Adrenal gland (tissue), 12 donors: ENCODE results near the gene BTNL8. TPM values are rescaled to one million over a fixed set of nuclear protein-coding genes. Genes with fewer than 3 reads are reported as not detected.
A peak's percentile ranks its signal among the peaks of the same experiment; 100 is the strongest.

Source experiments
- DNase-seq, 7 donors: peaks; one replicate each; pipeline ENCODE4 v3.0.0-alpha.2; 2019 to 2020
- H3K27ac ChIP-seq, 5 donors: fragments of 200-600 bp; sonication (generic) in 4 of 5; 1 replicate in 3 of 5; 2 replicates in 2 of 5; pipeline versions ENCODE4 v1.5.1 to v1.8.0; 2016 to 2020; ENCODE audit warnings: mild to moderate bottlenecking in 1 of 5
- H3K27me3 ChIP-seq: fragments of 200-600 bp; 2 replicates; pipeline ENCODE4 v1.8.0; 2021
- H3K36me3 ChIP-seq, 2 donors: fragments of 200-600 bp; replicated peaks in 1 of 2; 1 replicate in 1 of 2; 2 replicates in 1 of 2; pipeline versions ENCODE4 v1.5.1 to v1.8.0; 2018 to 2022
- H3K4me1 ChIP-seq, 2 donors: fragments of 200-600 bp; replicated peaks in 1 of 2; 1 replicate in 1 of 2; 2 replicates in 1 of 2; pipeline versions ENCODE4 v1.5.1 to v1.8.0; 2018 to 2021
- H3K4me3 ChIP-seq, 4 donors: fragments of 200-600 bp; sonication (generic) in 3 of 4; one replicate each; pipeline ENCODE4 v1.5.1; 2016 to 2018
- H3K9me3 ChIP-seq, 3 donors: fragments of 200-600 bp; sonication (generic) in 1 of 3; replicated peaks in 1 of 3; 1 replicate in 2 of 3; 2 replicates in 1 of 3; pipeline versions ENCODE4 v1.5.1 to v1.8.0; 2016 to 2021
- CTCF ChIP-seq, 6 experiments: fragments of 450-650 bp in 4 of 6; fragments of 200-600 bp in 2 of 6; sonication (generic) in 1 of 6; IDR thresholded peaks; 1 replicate in 5 of 6; 2 replicates in 1 of 6; pipeline versions ENCODE4 v1.5.1 to v1.8.0; 2016 to 2021; ENCODE audit warnings: antibody characterized with exemption in 6 of 6, mild to moderate bottlenecking in 2 of 6, moderate library complexity in 1 of 6
- POLR2A ChIP-seq, 2 donors: fragments of 450-650 bp; IDR thresholded peaks; one replicate each; pipeline ENCODE4 v1.6.1; 2017; ENCODE audit warnings: antibody characterized with exemption in 2 of 2, mild to moderate bottlenecking in 2 of 2, moderate library complexity in 1 of 2
- WGBS, 4 donors: extraction: QIAGEN DNeasy Blood & Tissue Kit in 2 of 4; methylation state at CpG; one replicate each; pipeline versions ENCODE4 v1.1.5 to v1.1.7; 2013 to 2017; 5-methylcytosine and 5-hydroxymethylcytosine counted together
- intact Hi-C, 2 donors: fragments of 100-400 bp; cut with DNase I; formaldehyde crosslinking; loops; one replicate each; pipeline versions ENCODE4 v1.14.1 to v1.15.0; 2022 to 2023
- polyA plus RNA-seq, 3 donors: library from polyadenylated mRNA; stranded (reverse); fragments of 200-250 nt in 2 of 3; fragments of 350-450 nt in 1 of 3; fragmentation: Illumina TruSeq in 1 of 3; extraction: RNeasy Lipid Tissue Mini Kit (QIAGEN cat#74804) in 1 of 3; gene quantifications; one replicate each; pipeline ENCODE4 v1.2.3, GENCODE V29; 2013 to 2014
- total RNA-seq, 9 donors: library from RNA; depleted of rRNA in 4 of 9; stranded (reverse); fragments of >200 nt in 4 of 9; fragments of 120-200 nt in 1 of 9; fragmentation: NEBNext Ultra II Directional in 1 of 9; extraction: Animal tissue kit (Norgen Biotek cat#: 25700) in 1 of 9; gene quantifications; one replicate each; pipeline versions ENCODE4 v1.1.0 to v1.2.4, GENCODE V29; 2013 to 2023
- donor health status: healthy with polysubstance abuse.
- donor health status: Bipolar disorder and iron deficiency.
- donor health status: DM: yes; HTN: yes; CAD: no.
- donor health status: DM: no; HTN: no; CAD: no.
- donor health status: DM: no; HTN: no; CAD: no.
- donor health status: DM: yes; HTN: yes; CAD: no.

Gene BTNL8
- total and polyA plus RNA-seq, 12 donors = 0.07 to 1.9 (median 0.64) TPM; not detected in 4

DNA sequence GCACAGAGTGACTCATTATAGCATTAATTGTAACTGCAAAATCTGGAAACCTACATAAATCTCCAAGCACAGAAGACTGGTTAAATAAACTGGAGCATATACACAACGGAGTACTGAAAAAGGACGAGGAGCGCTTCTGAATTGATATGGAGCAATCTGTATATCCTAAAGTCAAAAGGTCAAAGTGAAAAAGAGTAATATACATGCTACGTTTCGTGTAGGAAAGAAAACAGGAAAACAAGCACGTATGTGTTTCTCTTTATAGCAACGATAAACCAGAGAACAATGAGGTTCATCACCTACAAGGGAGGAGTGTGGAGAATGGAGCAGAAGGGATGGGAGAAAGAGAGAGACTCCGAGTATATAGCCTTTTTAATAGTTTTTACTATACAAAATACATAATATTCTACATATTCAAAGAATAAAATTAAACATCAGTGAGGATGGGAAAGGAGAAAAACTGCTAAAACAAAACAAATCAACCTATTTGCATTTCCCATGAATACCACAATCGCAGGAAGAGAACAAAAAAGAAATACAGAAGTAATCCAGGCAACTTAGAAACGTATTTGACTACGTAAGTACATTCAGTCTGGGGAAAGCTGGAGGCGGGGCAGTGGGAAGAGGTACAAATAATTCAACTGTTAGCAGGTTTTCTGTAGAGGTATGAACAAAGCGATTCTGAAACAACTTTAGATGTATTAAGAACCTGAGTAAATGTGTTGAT is 45.7 kb upstream of the BTNL8 start:
- Histone ChIP-seq H3K4me1 (no peaks in the 10 kb centered on the region), H3K36me3 (peaks cover 0 to 30% of the 10 kb centered on the region in 2 donors), H3K27me3 (no peaks in the 10 kb centered on the region), H3K9me3 (no peaks in the 10 kb centered on the region), H3K27ac (no peak overlapping the region), H3K4me3 (no peak overlapping the region)
- intact Hi-C loops = no loop called here
- TF ChIP-seq POLR2A (IDR thresholded peaks at IDR 0.05) = no peak
- no peak for TF ChIP-seq CTCF (IDR thresholded peaks at IDR 0.05)
- no peak for DNase-seq
- WGBS, 4 donors = 76 to 84% (median 81%) methylated on average over 13 of the region's 13 CpGs

DNA sequence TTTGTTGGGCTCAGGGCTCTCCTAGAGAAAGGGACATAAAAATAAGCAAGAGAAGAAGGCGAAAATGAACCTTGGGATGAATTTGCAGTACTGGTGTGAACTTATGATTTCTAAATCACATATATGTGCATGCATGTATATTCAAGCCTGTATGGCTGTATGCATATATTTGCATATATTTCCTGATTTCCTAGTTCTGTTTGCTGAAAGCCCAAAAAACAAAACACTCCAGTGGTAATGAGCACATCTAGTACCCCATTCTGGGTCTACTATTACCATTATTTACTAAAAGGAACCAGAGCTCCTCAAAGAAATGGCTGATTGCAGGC is 45.1 kb upstream of the BTNL8 start:
- intact Hi-C loops = no loop called here

GRCh38 chr5:180858586-180858985 is 40.4 kb upstream of the BTNL8 start:
- Histone ChIP-seq H3K4me3 (no peak overlapping the region), H3K4me1 (peaks cover 0 to 8% of the 10 kb centered on the region in 2 donors), H3K27me3 (no peaks in the 10 kb centered on the region), H3K36me3 (peaks cover 0 to 6% of the 10 kb centered on the region in 2 donors), H3K27ac (no peak overlapping the region), H3K9me3 (no peaks in the 10 kb centered on the region)
- no peak for DNase-seq
- WGBS, 4 donors = 96 to 98% (median 98%) methylated on average over 6 of the region's 6 CpGs
- no peak for TF ChIP-seq CTCF (IDR thresholded peaks at IDR 0.05)
- TF ChIP-seq POLR2A (IDR thresholded peaks at IDR 0.05) = no peak
- intact Hi-C loops = no loop called here

More for the DNA sequence above, 45.1 kb upstream of the BTNL8 start:
- 92 to 98% (median 94%) methylated on average over 1 of the region's 1 CpG for WGBS, 4 donors
- TF ChIP-seq CTCF (IDR thresholded peaks at IDR 0.05) = no peak
- H3K4me3 ChIP-seq = no peak overlapping the region
- DNase-seq = no peak
- no peak overlapping the region for H3K27ac ChIP-seq
- no peaks in the 10 kb centered on the region for H3K9me3 ChIP-seq
- H3K36me3 ChIP-seq = peaks cover 0 to 30% of the 10 kb centered on the region in 2 donors
- no peaks in the 10 kb centered on the region for H3K4me1 ChIP-seq
- H3K27me3 ChIP-seq = no peaks in the 10 kb centered on the region

DNA sequence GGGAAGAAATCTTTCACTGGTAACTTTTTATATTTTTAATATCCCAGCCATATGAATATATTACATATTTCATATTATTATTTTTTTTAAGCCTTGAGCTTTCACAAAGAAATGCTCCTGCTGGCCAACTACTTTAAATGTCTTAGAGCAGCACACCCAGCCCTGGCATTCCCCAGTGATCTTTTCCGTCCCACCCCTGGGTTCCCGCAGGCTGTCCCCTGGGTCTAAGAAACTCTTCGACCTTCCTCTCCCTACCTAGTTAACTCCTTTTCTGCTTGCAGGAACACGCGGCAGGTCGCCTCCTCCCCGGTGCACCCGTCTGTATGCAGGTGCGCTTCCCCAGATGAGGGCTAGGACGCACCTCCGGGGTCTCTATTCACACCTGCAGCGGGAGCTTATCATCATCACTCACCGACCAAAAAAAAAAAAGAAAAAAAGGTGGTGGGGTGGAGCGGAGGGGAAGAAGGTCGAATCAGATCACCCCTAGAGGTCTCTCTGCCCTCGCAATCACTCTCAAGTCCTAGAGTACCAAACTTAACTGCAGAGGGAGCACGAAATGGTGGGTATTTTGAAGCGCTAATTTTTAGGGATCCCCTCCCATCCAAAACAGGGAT is 38.6 kb upstream of the BTNL8 start:
- peak in 3 of 7 donors; percentile 3 to 23 (median 21) for DNase-seq
- H3K27ac ChIP-seq = peak overlapping the region; percentile 46 to 90 (median 82)

More for the DNA sequence above, 38.6 kb upstream of the BTNL8 start:
- 1 to 2% (median 1%) methylated on average over 14 to 18 of the region's 18 CpGs for WGBS, 4 donors
- H3K27me3 ChIP-seq = no peaks in the 10 kb centered on the region
- peaks cover 0 to 8% of the 10 kb centered on the region in 2 donors for H3K4me1 ChIP-seq
- TF ChIP-seq POLR2A (IDR thresholded peaks at IDR 0.05) (no peak), CTCF (IDR thresholded peaks at IDR 0.05) (no peak)
- H3K36me3 ChIP-seq = peaks cover 0 to 4% of the 10 kb centered on the region in 2 donors
- H3K4me3 ChIP-seq = peak overlapping the region; percentile 72 to 99 (median 75)
- no peaks in the 10 kb centered on the region for H3K9me3 ChIP-seq
- intact Hi-C loops = loop anchor here (5.0 to 10.0 kb wide), 2 partner anchors 73 to 76 kb away; no protein-coding TSS in a partner anchor
